SJCRH30 (cell line): ENCODE results near the gene RNASEH2C. TPM values are rescaled to one million over a fixed set of nuclear protein-coding genes. Genes with fewer than 3 reads are reported as not detected.
"Not testable (repeated sequence)": the region's sequence is repeated elsewhere in the genome, so short reads cannot be mapped to it uniquely, and the experiment has no call there.

ENCODE experiments used
- DNase-seq, 2 experiments: peaks; one replicate each; pipeline ENCODE4 v3.0.0-alpha.2; 2015 to 2020
- H3K27ac ChIP-seq: fragments of 250-450 bp; sonication (Bioruptor Pico); 2 replicates; pipeline ENCODE4 v1.5.1; 2020; ENCODE audit warnings: mild to moderate bottlenecking, moderate library complexity
- H3K27me3 ChIP-seq: fragments of 250-450 bp; sonication (Bioruptor Pico); 2 replicates; pipeline ENCODE4 v1.5.1; 2020; ENCODE audit warnings: mild to moderate bottlenecking, moderate library complexity
- H3K36me3 ChIP-seq: fragments of 250-450 bp; sonication (Bioruptor Pico); 2 replicates; pipeline ENCODE4 v1.5.1; 2020; ENCODE audit warnings: mild to moderate bottlenecking, moderate library complexity
- H3K4me1 ChIP-seq: fragments of 250-450 bp; sonication (Bioruptor Pico); 2 replicates; pipeline ENCODE4 v1.5.1; 2020; ENCODE audit warnings: mild to moderate bottlenecking, moderate library complexity
- H3K4me3 ChIP-seq: fragments of 250-450 bp; sonication (Bioruptor Pico); 2 replicates; pipeline ENCODE4 v1.5.1; 2020; ENCODE audit warnings: mild to moderate bottlenecking, moderate library complexity
- H3K9me3 ChIP-seq: fragments of 250-450 bp; sonication (Bioruptor Pico); replicated peaks from 2 replicates; pipeline ENCODE4 v1.5.1; 2020; ENCODE audit warnings: mild to moderate bottlenecking, moderate library complexity
- total RNA-seq: library from RNA; depleted of rRNA; stranded (reverse); fragments of >200 nt; shearing (Covaris generic); gene quantifications from 2 replicates; pipeline ENCODE4 v1.2.3, GENCODE V29; 2014; rRNA removed

RNASEH2C gene
- total RNA-seq = 49.3 and 50.9 TPM in 2 replicates

DNA sequence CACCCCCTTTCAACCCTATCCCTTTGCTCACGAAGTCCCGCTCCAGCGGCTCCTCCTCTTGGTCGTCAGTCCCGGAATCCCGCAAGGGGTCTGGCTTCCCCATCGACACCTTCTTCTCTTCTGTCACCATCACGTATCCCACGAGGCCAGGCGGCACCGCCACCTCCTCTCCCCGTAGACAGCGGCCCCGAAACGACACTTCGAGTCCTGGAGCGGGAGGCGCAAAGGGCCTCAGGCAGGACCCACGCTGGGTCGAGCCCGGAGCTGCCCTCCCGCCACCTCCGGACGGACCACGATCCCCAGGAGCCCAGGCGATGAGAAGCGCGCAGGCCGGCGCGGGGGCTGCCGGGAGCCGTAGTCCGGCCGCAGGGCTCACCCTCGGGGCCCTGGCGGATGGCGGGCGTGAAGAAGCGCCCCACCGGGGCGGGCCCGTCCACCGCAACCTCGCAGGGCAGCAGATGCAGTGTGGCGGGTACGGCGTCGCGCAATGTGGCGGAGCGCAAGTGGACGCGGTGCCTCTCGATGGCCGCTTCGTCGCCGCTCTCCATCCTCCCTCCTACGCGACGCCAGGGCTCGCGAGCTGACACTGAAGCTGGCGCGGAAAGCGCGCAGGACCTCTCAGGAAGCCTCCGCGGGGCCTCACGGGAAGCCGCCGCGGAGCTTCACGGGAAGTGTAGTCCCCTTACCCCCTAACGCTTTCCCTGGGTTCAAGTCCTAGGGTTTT, at the start of gene RNASEH2C:
Gene RNASEH2C (minus strand): TSS at position 588 of the 724 bp plus-strand sequence. CDS start 40 bp downstream, at position 548.
- Histone ChIP-seq H3K9me3 (no peaks in the 10 kb centered on the region), H3K27ac (peak within 1 kb of the TSS; percentile 61), H3K27me3 (no peaks in the 10 kb centered on the region), H3K36me3 (peaks cover 23% of the 10 kb centered on the region), H3K4me1 (peaks cover 6% of the 10 kb centered on the region; the same call in 1 of the 2 replicates), H3K4me3 (peak within 1 kb of the TSS; percentile 81)
- peak; percentile 83 to 91 for DNase-seq

DNA sequence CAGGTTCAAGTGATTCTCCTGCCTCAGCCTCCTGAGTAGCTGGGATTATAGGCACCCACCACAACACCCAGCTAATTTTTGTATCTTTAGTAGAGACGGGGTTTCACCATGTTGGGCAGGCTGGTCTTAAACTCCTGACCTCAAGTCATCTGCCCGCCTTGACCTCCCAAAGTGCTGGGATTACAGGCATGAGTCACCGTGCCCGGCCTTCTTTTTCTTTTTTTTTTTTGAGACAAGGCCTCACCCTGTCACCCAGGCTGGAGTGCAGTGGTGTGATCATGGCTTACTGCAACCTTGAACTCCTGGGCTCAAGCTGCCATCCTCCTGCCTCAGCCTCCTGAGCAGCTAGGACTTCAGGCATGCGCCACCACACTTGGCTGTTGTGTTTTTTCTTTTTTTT, 47.2 kb upstream of the RNASEH2C start:
- DNase-seq, H3K36me3 ChIP-seq, H3K4me1 ChIP-seq, H3K27me3 ChIP-seq, H3K9me3 ChIP-seq, H3K4me3 ChIP-seq, H3K27ac ChIP-seq: not testable (repeated sequence)

DNA sequence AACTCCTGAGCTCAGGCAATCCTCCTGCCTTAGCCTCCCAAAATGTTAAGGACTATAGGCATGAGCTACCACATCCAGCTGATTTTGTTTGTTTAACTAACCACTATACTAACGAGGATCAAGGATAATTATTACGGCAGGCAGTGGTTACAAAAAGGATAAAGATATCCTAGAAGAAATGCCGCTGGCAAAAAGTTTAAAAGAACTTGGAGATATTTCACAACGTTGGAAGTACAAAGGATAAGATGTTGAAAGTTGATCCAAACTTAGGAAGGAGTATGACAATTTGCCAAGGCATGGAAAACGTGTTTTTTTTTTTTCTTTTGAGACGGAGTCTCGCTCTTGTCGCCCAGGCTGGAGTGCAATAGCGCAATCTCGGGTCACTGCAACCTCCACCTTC, 46.8 kb upstream of the RNASEH2C start:
- Histone ChIP-seq H3K27ac (no peak overlapping the region), H3K4me3 (no peak overlapping the region), H3K36me3 (no peaks in the 10 kb centered on the region), H3K9me3 (no peaks in the 10 kb centered on the region), H3K27me3 (no peaks in the 10 kb centered on the region), H3K4me1 (no peaks in the 10 kb centered on the region)
- DNase-seq = no peak

- H3K27ac ChIP-seq = no peak overlapping the region
- no peaks in the 10 kb centered on the region for H3K4me1 ChIP-seq
- no peaks in the 10 kb centered on the region for H3K9me3 ChIP-seq
- no peaks in the 10 kb centered on the region for H3K27me3 ChIP-seq
- no peak overlapping the region for H3K4me3 ChIP-seq
- no peaks in the 10 kb centered on the region for H3K36me3 ChIP-seq
- DNase-seq = no peak
These were observed 45.9 kb upstream of the RNASEH2C start for GRCh38 chr11:65766535-65766934.

- DNase-seq = no peak
- Histone ChIP-seq H3K4me1 (no peaks in the 10 kb centered on the region), H3K27me3 (no peaks in the 10 kb centered on the region), H3K9me3 (no peaks in the 10 kb centered on the region), H3K27ac (no peak overlapping the region), H3K4me3 (no peak overlapping the region), H3K36me3 (no peaks in the 10 kb centered on the region)
These were observed 43.8 kb upstream of the RNASEH2C start for GRCh38 chr11:65764434-65764833.

DNA sequence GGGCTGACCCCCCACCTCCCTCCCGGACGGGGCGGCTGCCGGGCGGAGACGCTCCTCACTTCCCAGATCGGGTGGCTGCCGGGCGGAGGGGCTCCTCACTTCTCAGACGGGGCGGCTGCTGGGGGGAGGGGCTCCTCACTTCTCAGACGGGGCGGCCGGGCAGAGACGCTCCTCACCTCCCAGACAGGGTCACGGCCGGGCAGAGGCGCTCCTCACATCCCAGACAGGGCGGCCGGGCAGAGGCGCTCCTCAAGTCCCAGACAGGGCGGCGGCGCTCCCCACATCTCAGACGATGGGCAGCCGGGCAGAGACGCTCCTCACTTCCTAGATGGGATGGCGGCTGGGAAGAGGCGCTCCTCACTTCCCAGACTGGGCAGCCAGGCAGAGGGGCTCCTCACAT, 42.2 kb upstream of the RNASEH2C start:
- not testable (repeated sequence) for H3K27me3 ChIP-seq, H3K9me3 ChIP-seq, H3K4me1 ChIP-seq, H3K27ac ChIP-seq, DNase-seq, H3K4me3 ChIP-seq, H3K36me3 ChIP-seq

GRCh38 chr11:65762169-65762568, 41.6 kb upstream of the RNASEH2C start:
- not testable (repeated sequence) for H3K4me1 ChIP-seq, H3K27ac ChIP-seq, H3K27me3 ChIP-seq, H3K36me3 ChIP-seq, H3K4me3 ChIP-seq, DNase-seq, H3K9me3 ChIP-seq

DNA sequence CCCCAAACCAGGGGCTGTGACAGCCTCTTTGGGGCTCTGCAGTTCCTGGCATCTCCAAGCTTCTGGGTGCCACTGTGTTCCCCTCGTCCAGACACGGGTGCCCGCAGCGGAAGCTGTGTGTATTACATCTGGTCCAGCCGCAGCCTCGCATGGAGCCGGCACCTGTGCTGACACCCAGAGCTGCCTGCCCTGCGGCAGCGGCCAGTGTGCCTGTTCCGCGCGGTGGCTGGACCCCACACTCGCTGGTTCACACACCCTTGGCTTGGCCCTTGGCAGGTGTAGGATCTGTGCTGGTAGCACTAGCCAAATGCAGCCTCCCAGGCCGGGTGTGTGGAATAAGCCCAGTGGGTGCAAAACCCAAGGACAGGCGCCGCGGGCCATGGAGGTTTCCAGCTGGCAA, 24.5 kb upstream of the RNASEH2C start:
- no peak overlapping the region for H3K27ac ChIP-seq
- no peaks in the 10 kb centered on the region; the same call in 1 of the 2 replicates for H3K36me3 ChIP-seq
- H3K27me3 ChIP-seq = peaks cover 16% of the 10 kb centered on the region
- no peak overlapping the region for H3K4me3 ChIP-seq
- peaks cover 1% of the 10 kb centered on the region; the same call in 1 of the 2 replicates for H3K9me3 ChIP-seq
- no peak for DNase-seq
- H3K4me1 ChIP-seq = no peaks in the 10 kb centered on the region

DNA sequence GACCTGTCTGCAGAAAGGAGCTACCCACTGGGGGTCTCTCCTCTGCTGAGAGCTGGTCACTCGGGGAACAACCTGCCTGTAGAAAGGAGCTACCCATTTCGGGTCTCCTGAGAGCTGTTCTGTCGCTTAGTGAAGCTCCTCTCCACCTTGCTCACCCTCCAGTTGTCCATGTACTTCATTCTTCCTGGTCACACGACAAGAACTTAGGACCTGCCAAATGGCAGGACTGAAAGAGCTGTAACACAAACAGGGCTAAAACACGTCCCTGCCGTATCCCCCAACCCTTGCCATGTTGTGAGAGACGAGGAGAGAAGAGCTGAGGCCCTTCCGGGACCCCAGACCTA, 24.1 kb upstream of the RNASEH2C start:
- H3K4me3 ChIP-seq = no peak overlapping the region
- no peaks in the 10 kb centered on the region for H3K4me1 ChIP-seq
- no peak for DNase-seq
- H3K27me3 ChIP-seq = peaks cover 16% of the 10 kb centered on the region
- H3K9me3 ChIP-seq = no peaks in the 10 kb centered on the region; the same call in 1 of the 2 replicates
- no peak overlapping the region for H3K27ac ChIP-seq
- no peaks in the 10 kb centered on the region; the same call in 1 of the 2 replicates for H3K36me3 ChIP-seq

- Histone ChIP-seq H3K27ac (no peak overlapping the region), H3K4me1 (no peaks in the 10 kb centered on the region), H3K36me3 (no peaks in the 10 kb centered on the region; the same call in 1 of the 2 replicates), H3K27me3 (peaks cover 16% of the 10 kb centered on the region), H3K4me3 (no peak overlapping the region), H3K9me3 (no peaks in the 10 kb centered on the region; the same call in 1 of the 2 replicates)
- DNase-seq = peak; percentile 39 to 52
These were observed 23.6 kb upstream of the RNASEH2C start for GRCh38 chr11:65744026-65744698.

DNA sequence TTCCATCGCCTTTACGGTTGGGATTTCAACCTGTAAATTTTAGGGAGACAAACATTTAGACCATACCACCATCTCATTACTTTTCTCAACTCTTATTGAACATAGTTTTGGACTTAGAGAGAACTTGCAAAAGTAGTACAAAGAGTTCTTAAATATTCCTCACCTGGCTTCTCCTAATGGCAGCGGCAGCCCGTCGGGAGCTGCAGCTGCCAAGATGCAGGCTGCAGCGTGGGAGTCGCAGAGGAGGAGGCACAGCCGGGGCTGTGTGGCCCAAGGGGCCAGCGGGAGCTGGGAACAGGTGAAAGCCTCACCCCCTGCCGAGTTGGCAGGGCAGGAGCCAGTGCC, 23.1 kb upstream of the RNASEH2C start:
- Histone ChIP-seq H3K36me3 (no peaks in the 10 kb centered on the region; the same call in 1 of the 2 replicates), H3K27me3 (peaks cover 14% of the 10 kb centered on the region), H3K4me1 (no peaks in the 10 kb centered on the region), H3K9me3 (no peaks in the 10 kb centered on the region; the same call in none of the 2 replicates), H3K4me3 (no peak overlapping the region), H3K27ac (no peak overlapping the region)
- no peak for DNase-seq

- H3K4me1 ChIP-seq = no peaks in the 10 kb centered on the region
- no peaks in the 10 kb centered on the region for H3K36me3 ChIP-seq
These were observed 21.8 kb upstream of the RNASEH2C start for GRCh38 chr11:65742353-65742752.

DNA sequence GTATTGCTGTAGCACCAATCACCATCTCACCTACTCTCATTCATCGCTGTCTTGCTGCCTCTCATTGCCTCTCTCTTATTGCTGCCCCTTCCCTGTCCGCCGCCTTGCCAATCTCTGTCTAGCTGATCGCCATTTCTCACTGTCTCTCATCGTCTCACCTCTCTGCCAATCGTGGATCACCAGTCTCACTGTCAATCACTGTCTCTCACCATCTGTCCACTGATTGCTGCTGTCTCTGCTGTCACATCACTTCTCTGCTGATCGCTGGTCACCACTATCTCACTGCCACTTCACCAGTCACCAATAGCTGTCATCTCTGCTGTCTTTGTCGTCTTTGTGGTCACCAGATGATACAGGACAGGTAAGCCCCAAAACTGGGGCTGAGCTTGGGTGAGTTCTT, 20.6 kb upstream of the RNASEH2C start:
- Histone ChIP-seq H3K4me3 (no peak overlapping the region), H3K27me3 (peaks cover 14% of the 10 kb centered on the region), H3K9me3 (peaks cover 17% of the 10 kb centered on the region), H3K36me3 (no peaks in the 10 kb centered on the region), H3K27ac (no peak overlapping the region), H3K4me1 (no peaks in the 10 kb centered on the region)
- DNase-seq = no peak

More at GRCh38 chr11:65742353-65742752, 21.8 kb upstream of the RNASEH2C start:
- Histone ChIP-seq H3K27me3 (peaks cover 14% of the 10 kb centered on the region), H3K4me3 (no peak overlapping the region), H3K27ac (no peak overlapping the region), H3K9me3 (peaks cover 6% of the 10 kb centered on the region)
- no peak for DNase-seq

- Histone ChIP-seq H3K27ac (no peak overlapping the region), H3K9me3 (peaks cover 21% of the 10 kb centered on the region), H3K36me3 (no peaks in the 10 kb centered on the region), H3K4me1 (no peaks in the 10 kb centered on the region), H3K27me3 (peaks cover 4% of the 10 kb centered on the region; the same call in 1 of the 2 replicates), H3K4me3 (no peak overlapping the region)
- no peak for DNase-seq
These were observed 18.4 kb upstream of the RNASEH2C start for GRCh38 chr11:65739022-65739421.

DNA sequence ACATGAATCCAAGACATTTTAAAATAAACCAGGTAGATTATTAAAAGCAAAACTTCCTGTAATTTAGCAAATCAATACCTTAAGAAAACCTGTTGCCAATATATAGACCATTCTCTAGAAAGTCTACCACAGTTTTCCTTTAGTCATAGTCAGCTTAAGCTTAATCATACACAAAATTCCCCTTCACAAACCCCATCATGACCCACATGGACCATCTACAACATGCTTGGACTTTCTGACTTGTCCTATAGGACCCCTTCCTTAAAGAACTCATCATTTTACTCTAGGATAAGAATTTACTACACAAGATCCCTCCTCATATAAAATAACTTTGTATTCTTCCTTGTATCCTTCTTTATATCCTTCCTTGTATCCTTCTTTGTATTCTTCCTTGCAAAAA, 16.2 kb upstream of the RNASEH2C start:
- Histone ChIP-seq H3K36me3 (no peaks in the 10 kb centered on the region), H3K27ac (no peak overlapping the region), H3K9me3 (peaks cover 22% of the 10 kb centered on the region), H3K4me3 (no peak overlapping the region), H3K4me1 (no peaks in the 10 kb centered on the region), H3K27me3 (0 out of 2 replicates have a peak, but pooled peaks cover 2% of the 10 kb centered on the region)
- DNase-seq = no peak
